Measurements from ENCODE around the gene KCNIP4.

Gene KCNIP4

GRCh38 chr4:21753084-21753760 lies 195.3 kb downstream of the KCNIP4 start:
- DNase-seq = no peak

GRCh38 chr4:21752616-21753015 lies 196.0 kb downstream of the KCNIP4 start:
- DNase-seq = no peak

GRCh38 chr4:21749924-21750323 lies 198.6 kb downstream of the KCNIP4 start:
- no peak for DNase-seq

- no peak for DNase-seq
Measured at GRCh38 chr4:21749412-21749811, 199.2 kb downstream of the KCNIP4 start.

- DNase-seq = no peak
Measured at GRCh38 chr4:21744046-21744445, 204.5 kb downstream of the KCNIP4 start.

GRCh38 chr4:21742326-21742725 lies 206.2 kb downstream of the KCNIP4 start:
- DNase-seq = no peak

GRCh38 chr4:21738821-21739220 lies 209.8 kb downstream of the KCNIP4 start:
- no peak for DNase-seq

GRCh38 chr4:21735866-21736265 lies 212.7 kb downstream of the KCNIP4 start:
- no peak for DNase-seq

- DNase-seq = no peak
Measured at GRCh38 chr4:21733894-21734630, 214.5 kb downstream of the KCNIP4 start.

GRCh38 chr4:21728304-21728703 lies 220.3 kb downstream of the KCNIP4 start:
- no peak for DNase-seq

- no peak for DNase-seq
Measured at GRCh38 chr4:21726255-21726815, 222.2 kb downstream of the KCNIP4 start.

- DNase-seq = no peak
Measured at GRCh38 chr4:21722157-21722839, 226.3 kb downstream of the KCNIP4 start.

- no peak for DNase-seq
Measured at GRCh38 chr4:21716531-21716930, 232.0 kb downstream of the KCNIP4 start.

- no peak for DNase-seq
Measured at GRCh38 chr4:21710179-21710835, 238.3 kb downstream of the KCNIP4 start.

- no peak for DNase-seq
Measured at GRCh38 chr4:21709761-21710160, 238.8 kb downstream of the KCNIP4 start.

- no peak for DNase-seq
Measured at GRCh38 chr4:21709031-21709430, 239.5 kb downstream of the KCNIP4 start.

GRCh38 chr4:21699446-21699845 lies 249.1 kb downstream of the KCNIP4 start:
- DNase-seq = no peak

- no peak for DNase-seq
Measured at GRCh38 chr4:21697583-21697982, 251.0 kb downstream of the KCNIP4 start.

GRCh38 chr4:21695141-21695540 lies 253.4 kb downstream of the KCNIP4 start:
- DNase-seq = no peak

GRCh38 chr4:21692241-21692640 lies 256.3 kb downstream of the KCNIP4 start:
- no peak for DNase-seq

GRCh38 chr4:21688596-21689265 lies 259.8 kb downstream of the KCNIP4 start:
- DNase-seq = no peak

GRCh38 chr4:21685911-21686310 lies 262.7 kb downstream of the KCNIP4 start:
- no peak for DNase-seq
